Neuronal stem cell (in vitro differentiated cells): ENCODE data around the gene PHLDA1.

Experiments
- DNase-seq: peaks from one replicate; pipeline ENCODE4 v3.0.0-alpha.2; 2013; ENCODE audit warnings: low spot score
- H2AFZ ChIP-seq: one replicate; pipeline ENCODE4 v1.6.1; 2013; ENCODE audit warnings: mild to moderate bottlenecking, low read length, inconsistent platforms
- H2AK5ac ChIP-seq: 2 replicates; pipeline ENCODE4 v1.6.1; 2013; ENCODE audit warnings: low read depth, mild to moderate bottlenecking, inconsistent platforms, low read length, moderate library complexity, mixed read lengths
- H2BK120ac ChIP-seq: 2 replicates; pipeline ENCODE4 v1.6.1; 2013; ENCODE audit warnings: low read depth, mild to moderate bottlenecking, inconsistent platforms, low read length, moderate library complexity, mixed read lengths
- H2BK12ac ChIP-seq: one replicate; pipeline ENCODE4 v1.6.1; 2013; ENCODE audit warnings: low read length, inconsistent platforms
- H2BK15ac ChIP-seq: 2 replicates; pipeline ENCODE4 v1.6.1; 2013; ENCODE audit warnings: mild to moderate bottlenecking, low read length, inconsistent platforms, mixed read lengths
- H2BK5ac ChIP-seq: one replicate; pipeline ENCODE4 v1.6.1; 2013; ENCODE audit warnings: inconsistent platforms, mild to moderate bottlenecking, low read length, moderate library complexity
- H3K14ac ChIP-seq: one replicate; pipeline ENCODE4 v1.6.1; 2013; ENCODE audit warnings: low read length, inconsistent platforms
- H3K18ac ChIP-seq: 2 replicates; pipeline ENCODE4 v1.6.1; 2013; ENCODE audit warnings: low read length, inconsistent platforms
- H3K23ac ChIP-seq: 2 replicates; pipeline ENCODE4 v1.6.1; 2013; ENCODE audit warnings: low read depth, mild to moderate bottlenecking, mixed read lengths, low read length, inconsistent platforms; ENCODE audit not compliant: poor library complexity
- H3K27ac ChIP-seq: replicated peaks from 3 replicates; pipeline ENCODE4 v1.5.1; 2013; ENCODE audit warnings: low read length, inconsistent platforms
- H3K27me3 ChIP-seq, 3 experiments: 2 replicates each; pipeline ENCODE4 v1.6.1; 2013; ENCODE audit warnings: low read length in 3 of 3, mild to moderate bottlenecking in 2 of 3, inconsistent platforms in 1 of 3, low read depth in 1 of 3, mixed read lengths in 1 of 3, moderate library complexity in 1 of 3; ENCODE audit not compliant: control insufficient read depth in 3 of 3, insufficient read depth in 3 of 3
- H3K36me3 ChIP-seq, 2 donors: replicated peaks in 1 of 2; 2 replicates each; pipeline ENCODE4 v1.6.1; 2013; ENCODE audit warnings: low read length in 2 of 2; ENCODE audit not compliant: control insufficient read depth in 2 of 2, insufficient read depth in 2 of 2
- H3K4ac ChIP-seq: 2 replicates; pipeline ENCODE4 v1.6.1; 2013; ENCODE audit warnings: inconsistent platforms, mild to moderate bottlenecking, low read length, moderate library complexity
- H3K4me1 ChIP-seq, 2 donors: 1 replicate in 1 of 2; 2 replicates in 1 of 2; pipeline ENCODE4 v1.6.1; 2013; ENCODE audit warnings: low read length in 2 of 2, low read depth in 1 of 2; ENCODE audit not compliant: control insufficient read depth in 2 of 2, insufficient read depth in 1 of 2
- H3K4me2 ChIP-seq: one replicate; pipeline ENCODE4 v1.6.1; 2013; ENCODE audit warnings: mild to moderate bottlenecking, low read length, inconsistent platforms; ENCODE audit not compliant: insufficient read depth, poor library complexity, severe bottlenecking
- H3K4me3 ChIP-seq, 2 donors: 2 replicates each; pipeline ENCODE4 v1.5.1; 2013; ENCODE audit warnings: low read length in 2 of 2, mild to moderate bottlenecking in 2 of 2, inconsistent platforms in 1 of 2, moderate library complexity in 1 of 2
- H3K79me1 ChIP-seq: one replicate; pipeline ENCODE4 v1.6.1; 2013; ENCODE audit warnings: low read depth, mild to moderate bottlenecking, inconsistent platforms, low read length, moderate library complexity
- H3K9ac ChIP-seq: one replicate; pipeline ENCODE4 v1.6.1; 2013; ENCODE audit warnings: mild to moderate bottlenecking, low read depth, low read length, inconsistent platforms; ENCODE audit not compliant: poor library complexity
- H3K9me3 ChIP-seq, 2 donors: replicated peaks in 1 of 2; 2 replicates each; pipeline versions ENCODE3 to v1.6.1; 2013; ENCODE audit warnings: low read length in 2 of 2, mild to moderate bottlenecking in 2 of 2, inconsistent platforms in 1 of 2, low read depth in 1 of 2, mixed read lengths in 1 of 2, moderate library complexity in 1 of 2; ENCODE audit not compliant: control insufficient read depth in 2 of 2, insufficient read depth in 1 of 2
- H4K8ac ChIP-seq: one replicate; pipeline ENCODE4 v1.6.1; 2013; ENCODE audit warnings: low read depth, mild to moderate bottlenecking, inconsistent platforms, low read length, moderate library complexity
- H4K91ac ChIP-seq: one replicate; pipeline ENCODE4 v1.6.1; 2013; ENCODE audit warnings: low read length, low read depth, mild to moderate bottlenecking, inconsistent platforms; ENCODE audit not compliant: poor library complexity
- WGBS, 2 donors: extraction: QIAGEN DNeasy Blood & Tissue Kit; methylation state at CpG; one replicate each; pipeline ENCODE4 v1.1.7; 2013; ENCODE audit warnings: missing lambda C conversion rate in 2 of 2, mixed read lengths in 1 of 2; ENCODE audit not compliant: insufficient read length in 2 of 2, insufficient replicate concordance in 1 of 2; ENCODE audit errors: extremely low coverage in 2 of 2; 5-methylcytosine and 5-hydroxymethylcytosine counted together

PHLDA1 gene

DNA sequence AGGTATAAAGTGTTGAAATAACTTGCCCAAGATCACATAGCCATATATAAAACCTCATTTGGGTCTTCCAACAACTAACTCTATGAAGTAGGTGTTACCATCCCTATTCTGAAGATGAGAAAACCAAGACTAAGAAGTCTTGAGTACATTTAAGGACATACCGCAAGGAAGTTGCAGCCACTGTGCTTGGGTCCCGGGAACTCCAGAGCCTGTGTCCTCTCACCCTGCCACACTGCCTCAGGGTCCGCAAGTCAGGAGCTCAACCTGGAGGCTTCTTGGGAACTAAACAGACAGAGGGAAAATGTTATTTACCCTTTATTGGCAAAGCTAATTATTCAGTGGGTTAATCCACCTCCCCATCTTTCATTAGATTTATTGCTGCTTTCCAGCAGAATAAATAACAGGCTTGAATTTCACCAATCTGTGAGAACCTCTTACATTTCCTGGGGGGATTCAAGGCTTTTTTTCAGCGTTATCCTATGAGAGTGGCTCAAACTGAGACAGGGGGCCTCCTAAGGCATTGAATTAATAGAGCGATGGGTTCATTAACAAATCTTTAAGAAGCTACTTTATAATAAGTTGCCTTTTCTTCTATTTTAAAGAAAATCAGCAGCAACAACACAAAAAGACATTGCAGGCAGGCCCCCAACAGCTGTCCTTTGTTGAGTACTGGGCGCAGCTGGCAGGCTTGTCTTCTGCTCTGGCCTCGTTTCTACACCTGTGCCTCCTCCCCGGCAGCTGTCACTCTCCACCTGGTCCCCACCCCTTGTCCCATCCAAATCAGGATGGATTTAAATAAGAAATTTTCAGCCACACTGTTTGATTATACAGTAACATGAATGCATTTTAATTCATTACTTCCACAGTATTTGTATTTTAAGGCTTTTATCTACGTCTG lies 25.3 kb downstream of the PHLDA1 start:
- DNase-seq: no peak
- WGBS, 2 donors: no CpG with 5 or more reads among the region's 9 CpGs
- H3K9me3 ChIP-seq: peaks cover 3 to 5% of the 10 kb centered on the region in 2 donors
- H3K27me3 ChIP-seq: no peaks in the 10 kb centered on the region
- no peak overlapping the region for H2BK12ac ChIP-seq
- no peak overlapping the region for H3K4me2 ChIP-seq
- peaks cover 0 to 5% of the 10 kb centered on the region in 2 donors for H3K4me1 ChIP-seq
- H3K4me3 ChIP-seq: no peak overlapping the region
- H3K9ac ChIP-seq: no peak overlapping the region
- no peak overlapping the region for H4K8ac ChIP-seq
- H4K91ac ChIP-seq: no peak overlapping the region
- no peak overlapping the region for H2AFZ ChIP-seq
- no peak overlapping the region for H3K27ac ChIP-seq
- no peak overlapping the region for H3K14ac ChIP-seq
- no peak overlapping the region for H2BK120ac ChIP-seq
- no peaks in the 10 kb centered on the region for H3K79me1 ChIP-seq
- H3K36me3 ChIP-seq: no peaks in the 10 kb centered on the region
- H3K4ac ChIP-seq: no peak overlapping the region
- no peak overlapping the region for H2AK5ac ChIP-seq
- H2BK5ac ChIP-seq: no peak overlapping the region
- H3K23ac ChIP-seq: no peak overlapping the region
- H3K18ac ChIP-seq: no peak overlapping the region
- H2BK15ac ChIP-seq: no peak overlapping the region

DNA sequence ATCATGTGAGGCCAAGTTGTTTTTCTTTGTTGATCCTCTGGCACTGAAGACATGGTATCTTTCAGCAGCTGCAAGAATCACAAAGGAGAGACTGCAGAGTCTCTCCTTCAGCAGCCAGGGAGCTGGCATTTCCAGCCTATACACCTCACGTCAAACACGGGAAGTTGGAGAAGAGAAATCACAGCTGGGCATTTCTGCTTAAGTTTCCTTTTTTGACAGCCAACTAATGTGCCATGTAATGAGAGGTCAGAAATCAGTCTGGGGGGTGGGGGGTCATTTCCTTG lies 28.3 kb downstream of the PHLDA1 start:
- Histone ChIP-seq H3K9me3 (peaks cover 3 to 5% of the 10 kb centered on the region in 2 donors), H2AK5ac (no peak overlapping the region), H4K8ac (no peak overlapping the region), H3K4me3 (no peak overlapping the region), H2BK12ac (no peak overlapping the region), H3K18ac (no peak overlapping the region), H2BK120ac (no peak overlapping the region), H3K27ac (no peak overlapping the region), H3K27me3 (no peaks in the 10 kb centered on the region), H3K23ac (no peak overlapping the region), H3K4me1 (peaks cover 0 to 2% of the 10 kb centered on the region in 2 donors), H2BK15ac (no peak overlapping the region), H2AFZ (no peak overlapping the region), H3K36me3 (no peaks in the 10 kb centered on the region), H3K79me1 (no peaks in the 10 kb centered on the region), H3K9ac (no peak overlapping the region), H2BK5ac (no peak overlapping the region), H4K91ac (no peak overlapping the region), H3K4me2 (no peak overlapping the region), H3K14ac (no peak overlapping the region), H3K4ac (no peak overlapping the region)
- DNase-seq: no peak
- no CpG with 5 or more reads among the region's 2 CpGs for WGBS, 2 donors

DNA sequence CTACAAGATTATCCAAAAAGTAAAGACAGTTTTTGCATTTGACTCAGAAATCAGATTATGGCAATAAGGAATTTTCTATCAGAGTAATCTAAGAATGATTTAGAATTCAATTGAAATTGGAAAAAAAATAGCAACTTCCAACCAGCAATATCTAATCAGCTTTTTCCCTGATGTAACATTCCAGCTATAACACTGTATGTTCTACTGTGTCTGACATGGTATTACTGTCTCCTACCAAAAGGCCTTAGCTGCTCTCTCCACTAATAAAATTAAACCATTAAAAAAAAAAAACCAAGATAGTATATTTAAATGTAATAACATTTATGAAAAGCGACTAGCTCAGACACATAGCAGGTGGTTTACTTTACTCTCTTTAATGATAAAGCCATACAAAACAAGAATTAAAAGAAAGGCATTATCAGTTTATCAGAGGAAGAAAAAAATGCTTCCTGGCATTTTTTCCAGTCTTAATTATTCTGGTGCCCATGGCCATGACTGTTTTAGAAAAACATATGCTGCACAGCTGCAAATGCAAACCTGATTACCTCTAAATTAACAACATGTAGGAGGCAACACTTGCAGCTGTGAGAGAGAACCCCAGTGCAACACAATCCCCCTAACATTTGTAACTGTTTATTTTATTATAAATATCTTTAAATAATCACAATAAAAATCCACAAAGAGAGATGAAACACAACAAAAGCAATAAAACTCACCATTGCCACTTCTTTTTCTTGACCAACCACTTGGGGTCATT lies 28.8 kb downstream of the PHLDA1 start:
- H3K9me3 ChIP-seq: peaks cover 3 to 5% of the 10 kb centered on the region in 2 donors
- no peak overlapping the region for H3K14ac ChIP-seq

More for the DNA sequence above, 28.8 kb downstream of the PHLDA1 start:
- Histone ChIP-seq H3K27ac (no peak overlapping the region), H2AK5ac (no peak overlapping the region), H3K9ac (no peak overlapping the region), H4K8ac (no peak overlapping the region), H3K4me1 (peaks cover 0 to 2% of the 10 kb centered on the region in 2 donors), H4K91ac (no peak overlapping the region), H2BK120ac (no peak overlapping the region), H3K23ac (no peak overlapping the region), H2AFZ (no peak overlapping the region), H3K4me2 (no peak overlapping the region), H2BK5ac (no peak overlapping the region), H3K4me3 (no peak overlapping the region), H3K18ac (no peak overlapping the region), H2BK15ac (no peak overlapping the region), H3K27me3 (no peaks in the 10 kb centered on the region), H3K4ac (no peak overlapping the region), H3K36me3 (no peaks in the 10 kb centered on the region), H3K79me1 (no peaks in the 10 kb centered on the region), H2BK12ac (no peak overlapping the region)
- no peak for DNase-seq
- WGBS, 2 donors: no CpG with 5 or more reads among the region's 1 CpG
